HCT116 (cell line): Measurements from ENCODE around the gene BRK1. TPM values are rescaled to one million over a fixed set of nuclear protein-coding genes. Genes with fewer than 3 reads are reported as not detected.

Experiments
- ATAC-seq: fragments of 200-7000 bp; cut with Tn5 transposase; 2 replicates; pipeline ENCODE4 v1.9.1; 2020; ENCODE audit warnings: mild to moderate bottlenecking, moderate library complexity
- BruUV-seq: library from RNA; stranded (reverse); fragments of 400-500 nt; replicated peaks from 2 replicates; lab custom pipeline; 2021; lab: Mats Ljungman, UMichigan
- CTCF ChIA-PET: fragments of 300-600 bp; sonication (Branson Sonifier 250); formaldehyde crosslinking; loops from one replicate; lab custom pipeline; 2021; ENCODE audit warnings: antibody characterized with exemption; lab: Charles Lee
- POLR2A ChIA-PET: fragments of 300-600, 350-600 bp; sonication (Branson Sonifier 250); formaldehyde crosslinking; loops from one replicate; lab custom pipeline; 2021; ENCODE audit warnings: antibody characterized with exemption; lab: Charles Lee
- RAD21 ChIA-PET, 2 experiments: fragments of 300-600 bp; sonication (Branson Sonifier 250); formaldehyde crosslinking; loops; one replicate each; lab custom pipeline; 2023; ENCODE audit warnings: low total read pairs in 2 of 2; ENCODE audit not compliant: uncharacterized antibody in 2 of 2, unreplicated experiment in 2 of 2, low non-redundant PET in 1 of 2; lab: Charles Lee
- DNase-seq: peaks from one replicate; pipeline ENCODE4 v3.0.0-alpha.2; 2010; ENCODE audit warnings: low read depth, low spot score
- H2AFZ ChIP-seq: fragments of 200-600 bp; shearing (Covaris generic), sonication (generic); 2 replicates; pipeline ENCODE4 v1.6.1; 2017; ENCODE audit warnings: low read depth, mixed run types, mixed read lengths, antibody characterized with exemption, low read length; ENCODE audit not compliant: poor library complexity, severe bottlenecking
- H3K27ac ChIP-seq: 2 replicates; pipeline ENCODE4 v1.5.1; 2012; ENCODE audit warnings: low read depth, low read length
- H3K27me3 ChIP-seq: fragments of 200-600 bp; sonication (generic); 2 replicates; pipeline ENCODE4 v1.6.1; 2016; ENCODE audit warnings: mixed run types, low read length, mixed read lengths; ENCODE audit not compliant: insufficient read depth
- H3K36me3 ChIP-seq, 2 experiments: fragments of 200-500 bp in 1 of 2; fragments of 200-600 bp in 1 of 2; sonication (Bioruptor generic) in 1 of 2; sonication (generic) in 1 of 2; 2 replicates each; pipeline versions ENCODE4 v1.5.1 to v1.6.1; 2014 to 2016; ENCODE audit warnings: low read length in 2 of 2, inconsistent platforms in 1 of 2, mixed read lengths in 1 of 2, mixed run types in 1 of 2; ENCODE audit not compliant: insufficient read depth in 2 of 2, control insufficient read depth in 1 of 2
- H3K4me1 ChIP-seq, 2 experiments: fragments of 200-600 bp in 1 of 2; sonication (generic) in 1 of 2; 2 replicates each; pipeline versions ENCODE4 v1.5.1 to v1.6.1; 2012 to 2017; ENCODE audit warnings: low read length in 2 of 2, inconsistent platforms in 1 of 2, mild to moderate bottlenecking in 1 of 2, mixed read lengths in 1 of 2, mixed run types in 1 of 2, moderate library complexity in 1 of 2; ENCODE audit not compliant: insufficient read depth in 2 of 2, control insufficient read depth in 1 of 2
- H3K4me2 ChIP-seq: fragments of 200-600 bp; sonication (generic); 2 replicates; pipeline ENCODE4 v1.6.1; 2017; ENCODE audit warnings: mixed run types, low read length, mixed read lengths
- H3K4me3 ChIP-seq, 2 experiments: fragments of 200-600 bp in 1 of 2; sonication (generic) in 1 of 2; replicated peaks in 1 of 2; 2 replicates each; pipeline ENCODE4 v1.5.1; 2011 to 2016; ENCODE audit warnings: low read length in 2 of 2, control low read depth in 1 of 2, low read depth in 1 of 2, mild to moderate bottlenecking in 1 of 2, mixed read lengths in 1 of 2, mixed run types in 1 of 2
- H3K79me2 ChIP-seq: fragments of 200-600 bp; sonication (generic); 2 replicates; pipeline ENCODE4 v1.6.1; 2017; ENCODE audit warnings: mild to moderate bottlenecking, mixed run types, low read length, moderate library complexity, mixed read lengths; ENCODE audit not compliant: insufficient read depth
- H3K9ac ChIP-seq: fragments of 200-600 bp; sonication (generic); 2 replicates; pipeline ENCODE4 v1.6.1; 2016; ENCODE audit warnings: low read length, mixed read lengths
- H3K9me2 ChIP-seq: fragments of 200-600 bp; sonication (generic), shearing (Covaris generic); 2 replicates; pipeline ENCODE4 v1.6.1; 2017; ENCODE audit warnings: mixed run types, mild to moderate bottlenecking, moderate library complexity; ENCODE audit not compliant: insufficient read depth
- H3K9me3 ChIP-seq, 2 experiments: fragments of 200-500 bp in 1 of 2; fragments of 200-600 bp in 1 of 2; sonication (Bioruptor generic) in 1 of 2; sonication (generic) in 1 of 2; 2 replicates each; pipeline ENCODE4 v1.6.1; 2014 to 2017; ENCODE audit warnings: low read length in 2 of 2, mixed read lengths in 2 of 2, inconsistent platforms in 1 of 2, low read depth in 1 of 2, mild to moderate bottlenecking in 1 of 2, mixed run types in 1 of 2, moderate library complexity in 1 of 2; ENCODE audit not compliant: control insufficient read depth in 1 of 2, insufficient read depth in 1 of 2
- H4K20me1 ChIP-seq: fragments of 200-600 bp; sonication (generic), shearing (Covaris generic); 2 replicates; pipeline ENCODE4 v1.6.1; 2017; ENCODE audit warnings: mixed run types, mild to moderate bottlenecking, moderate library complexity; ENCODE audit not compliant: insufficient read depth
- CBX3 ChIP-seq: IDR thresholded peaks from 2 replicates; pipeline ENCODE4 v1.6.1; 2012; ENCODE audit warnings: low read depth
- CEBPB ChIP-seq: IDR thresholded peaks from 2 replicates; pipeline ENCODE4 v1.6.1; 2012; ENCODE audit warnings: low read depth
- EGR1 ChIP-seq: IDR thresholded peaks from 2 replicates; pipeline ENCODE4 v1.6.1; 2012; ENCODE audit warnings: low read depth
- ELF1 ChIP-seq: IDR thresholded peaks from 2 replicates; pipeline ENCODE4 v1.6.1; 2012; ENCODE audit warnings: low read depth, borderline replicate concordance
- EZH2 ChIP-seq: fragments of 200-600 bp; sonication (generic); IDR thresholded peaks from 2 replicates; pipeline ENCODE4 v1.6.1; 2017; ENCODE audit warnings: antibody characterized with exemption, mixed run types
- EZH2phosphoT487 ChIP-seq: fragments of 200-600 bp; IDR thresholded peaks from 2 replicates; pipeline ENCODE4 v1.6.1; 2018; ENCODE audit warnings: antibody characterized with exemption, borderline replicate concordance
- FOSL1 ChIP-seq: IDR thresholded peaks from 2 replicates; pipeline ENCODE4 v1.6.1; 2012; ENCODE audit warnings: low read depth
- JUND ChIP-seq: IDR thresholded peaks from 2 replicates; pipeline ENCODE4 v1.6.1; 2012
- POLR2A ChIP-seq: IDR thresholded peaks from 2 replicates; pipeline ENCODE4 v1.7.0; 2011; ENCODE audit warnings: borderline replicate concordance; ENCODE audit not compliant: insufficient read depth, insufficient read length; ENCODE audit errors: extremely low read depth
- POLR2AphosphoS5 ChIP-seq: IDR thresholded peaks from 2 replicates; pipeline ENCODE4 v1.6.1; 2011; ENCODE audit warnings: mild to moderate bottlenecking, low read depth, low read length, moderate library complexity
- RAD21 ChIP-seq: IDR thresholded peaks from 2 replicates; pipeline ENCODE4 v1.6.1; 2012; ENCODE audit warnings: low read depth, mild to moderate bottlenecking
- SIN3A ChIP-seq: IDR thresholded peaks from 2 replicates; pipeline ENCODE4 v1.6.1; 2012; ENCODE audit warnings: low read depth
- SP1 ChIP-seq: IDR thresholded peaks from 2 replicates; pipeline ENCODE4 v1.6.1; 2012; ENCODE audit warnings: low read depth
- SRF ChIP-seq: IDR thresholded peaks from 2 replicates; pipeline ENCODE4 v1.6.1; 2012; ENCODE audit warnings: low read depth
- YY1 ChIP-seq: IDR thresholded peaks from 2 replicates; pipeline ENCODE4 v1.6.1; 2011; ENCODE audit warnings: low read length, low read depth, moderate library complexity, mild to moderate bottlenecking; ENCODE audit not compliant: insufficient replicate concordance; ENCODE audit errors: extremely low read depth
- ZNF274 ChIP-seq: fragments of 200-500 bp; sonication (Bioruptor generic); IDR thresholded peaks from 2 replicates; pipeline ENCODE4 v1.6.1; 2014; ENCODE audit warnings: mild to moderate bottlenecking, low read depth, low read length, inconsistent platforms
- intact Hi-C: fragments of 100-400 bp; cut with micrococcal nuclease; formaldehyde crosslinking; loops from 2 replicates; pipeline ENCODE4 v1.10.0; 2022
- total RNA-seq: library from RNA; stranded (reverse); gene quantifications from one replicate; pipeline ENCODE4 v1.2.1, GENCODE V29; 2021; ENCODE audit not compliant: unreplicated experiment
- TF ChIP-seq, protein P1 (sequence below): IDR thresholded peaks from 2 replicates; pipeline ENCODE4 v1.6.1; 2011; ENCODE audit warnings: mild to moderate bottlenecking, low read length, moderate library complexity; ENCODE audit not compliant: insufficient replicate concordance; ENCODE audit errors: extremely low read depth
- TF ChIP-seq, protein P2 (sequence below): IDR thresholded peaks from 2 replicates; pipeline ENCODE4 v1.6.1; 2012

BRK1 gene
- total RNA-seq, 1 experiment from 2014 or later: 93.4 TPM

DNA sequence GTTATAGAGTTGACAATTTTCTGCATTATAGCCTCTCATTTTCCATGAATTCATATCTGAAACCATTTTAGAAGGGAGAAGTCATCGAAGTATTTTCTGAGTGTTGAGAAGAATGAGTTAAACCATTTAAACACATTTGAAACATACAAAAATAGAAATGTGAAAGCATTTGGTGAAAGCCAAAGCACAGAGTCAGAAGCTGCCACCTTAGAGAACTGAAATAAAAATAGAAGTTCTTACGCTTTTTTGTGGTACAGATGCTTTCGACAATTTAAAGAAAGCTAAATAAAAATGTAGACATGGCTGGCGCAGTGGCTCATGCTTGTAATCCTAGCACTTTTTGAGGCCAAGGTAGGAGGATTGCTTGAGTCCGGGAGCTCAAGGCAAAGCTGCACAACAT lies 16.4 kb upstream of the BRK1 start:
- no peaks in the 10 kb centered on the region for H3K9me3 ChIP-seq
- DNase-seq (no peak), ATAC-seq (no peak)
- ChIA-PET POLR2A (no interaction called here), RAD21 (no interaction called here)
- H3K4me1 ChIP-seq: no peaks in the 10 kb centered on the region
- peaks cover 9 to 23% of the 10 kb centered on the region in 2 experiments for H3K36me3 ChIP-seq
- no TSS peak for BruUV-seq
- no peak overlapping the region for H3K4me2 ChIP-seq
- TF ChIP-seq SRF (no peak), FOSL1 (no peak), SIN3A (no peak), RAD21 (no peak), YY1 (no peak), POLR2AphosphoS5 (no peak), SP1 (no peak), JUND (no peak), EZH2 (no peak), ELF1 (no peak), CEBPB (no peak), EGR1 (no peak), POLR2A (no peak), CBX3 (no peak), EZH2phosphoT487 (no peak), ZNF274 (no peak)
- TF ChIP-seq, protein P1, sequence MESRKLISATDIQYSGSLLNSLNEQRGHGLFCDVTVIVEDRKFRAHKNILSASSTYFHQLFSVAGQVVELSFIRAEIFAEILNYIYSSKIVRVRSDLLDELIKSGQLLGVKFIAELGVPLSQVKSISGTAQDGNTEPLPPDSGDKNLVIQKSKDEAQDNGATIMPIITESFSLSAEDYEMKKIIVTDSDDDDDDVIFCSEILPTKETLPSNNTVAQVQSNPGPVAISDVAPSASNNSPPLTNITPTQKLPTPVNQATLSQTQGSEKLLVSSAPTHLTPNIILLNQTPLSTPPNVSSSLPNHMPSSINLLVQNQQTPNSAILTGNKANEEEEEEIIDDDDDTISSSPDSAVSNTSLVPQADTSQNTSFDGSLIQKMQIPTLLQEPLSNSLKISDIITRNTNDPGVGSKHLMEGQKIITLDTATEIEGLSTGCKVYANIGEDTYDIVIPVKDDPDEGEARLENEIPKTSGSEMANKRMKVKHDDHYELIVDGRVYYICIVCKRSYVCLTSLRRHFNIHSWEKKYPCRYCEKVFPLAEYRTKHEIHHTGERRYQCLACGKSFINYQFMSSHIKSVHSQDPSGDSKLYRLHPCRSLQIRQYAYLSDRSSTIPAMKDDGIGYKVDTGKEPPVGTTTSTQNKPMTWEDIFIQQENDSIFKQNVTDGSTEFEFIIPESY: no peak
- TF ChIP-seq, protein P2, sequence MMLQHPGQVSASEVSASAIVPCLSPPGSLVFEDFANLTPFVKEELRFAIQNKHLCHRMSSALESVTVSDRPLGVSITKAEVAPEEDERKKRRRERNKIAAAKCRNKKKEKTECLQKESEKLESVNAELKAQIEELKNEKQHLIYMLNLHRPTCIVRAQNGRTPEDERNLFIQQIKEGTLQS: no peak
- TF ChIP-seq, all 23 proteins: peak for 0
- H3K27ac ChIP-seq: no peak overlapping the region
- H4K20me1 ChIP-seq: no peaks in the 10 kb centered on the region
- CTCF ChIA-PET: no interaction called here
- intact Hi-C loops: no loop called here
- H3K9me2 ChIP-seq: no peaks in the 10 kb centered on the region
- H3K4me3 ChIP-seq: no peak overlapping the region
- H3K79me2 ChIP-seq: no peaks in the 10 kb centered on the region
- H2AFZ ChIP-seq: no peak overlapping the region
- H3K27me3 ChIP-seq: no peaks in the 10 kb centered on the region
- H3K9ac ChIP-seq: no peak overlapping the region
